ENCODE measurements around the gene PIP4K2C.

DNA sequence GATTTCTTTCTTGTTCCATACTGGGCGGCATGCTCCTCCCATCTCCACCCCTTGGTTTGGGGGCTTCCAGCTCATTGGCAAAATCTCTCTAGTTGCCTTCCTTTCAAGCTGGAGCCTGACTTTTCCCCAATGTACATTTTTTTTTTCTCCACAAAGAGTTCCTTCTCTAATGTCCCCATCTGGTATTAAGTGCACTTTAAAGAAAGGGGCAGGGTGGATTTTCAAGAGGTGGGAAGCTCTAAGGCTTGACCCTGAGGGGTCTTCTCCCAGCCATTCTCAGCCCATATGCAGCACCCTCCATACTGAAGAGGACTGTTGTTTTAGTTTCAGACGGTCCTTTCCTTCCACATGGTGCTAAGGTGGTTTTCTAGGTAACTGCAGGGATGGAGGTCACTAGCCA lies 5.8 kb upstream of the PIP4K2C start:
- TF ChIP-seq POLR2A (IDR thresholded peaks at IDR 0.05) (no peak), EP300 (IDR thresholded peaks at IDR 0.05) (no peak)
- TF ChIP-seq, protein P1, sequence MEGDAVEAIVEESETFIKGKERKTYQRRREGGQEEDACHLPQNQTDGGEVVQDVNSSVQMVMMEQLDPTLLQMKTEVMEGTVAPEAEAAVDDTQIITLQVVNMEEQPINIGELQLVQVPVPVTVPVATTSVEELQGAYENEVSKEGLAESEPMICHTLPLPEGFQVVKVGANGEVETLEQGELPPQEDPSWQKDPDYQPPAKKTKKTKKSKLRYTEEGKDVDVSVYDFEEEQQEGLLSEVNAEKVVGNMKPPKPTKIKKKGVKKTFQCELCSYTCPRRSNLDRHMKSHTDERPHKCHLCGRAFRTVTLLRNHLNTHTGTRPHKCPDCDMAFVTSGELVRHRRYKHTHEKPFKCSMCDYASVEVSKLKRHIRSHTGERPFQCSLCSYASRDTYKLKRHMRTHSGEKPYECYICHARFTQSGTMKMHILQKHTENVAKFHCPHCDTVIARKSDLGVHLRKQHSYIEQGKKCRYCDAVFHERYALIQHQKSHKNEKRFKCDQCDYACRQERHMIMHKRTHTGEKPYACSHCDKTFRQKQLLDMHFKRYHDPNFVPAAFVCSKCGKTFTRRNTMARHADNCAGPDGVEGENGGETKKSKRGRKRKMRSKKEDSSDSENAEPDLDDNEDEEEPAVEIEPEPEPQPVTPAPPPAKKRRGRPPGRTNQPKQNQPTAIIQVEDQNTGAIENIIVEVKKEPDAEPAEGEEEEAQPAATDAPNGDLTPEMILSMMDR (IDR thresholded peaks at IDR 0.05): no peak
